ENCODE measurements around the gene AHRR. TPM values are rescaled to one million over a fixed set of nuclear protein-coding genes. Genes with fewer than 3 reads are reported as not detected.

Gene AHRR
- total and polyA plus RNA-seq, 10 of the 15 experiments (the other 5 are each of a cell fraction or from before 2014, with no cell fraction given), result 0.90 to 35.2 (median 19.2) TPM

- 18% methylated on average over 8 of the region's 8 CpGs for WGBS (ENCODE audit: insufficient coverage, insufficient replicate concordance, low lambda C conversion rate, missing lambda C conversion rate)
- BruUV-seq (replicated peaks), result no TSS peak
- H3K4me1 ChIP-seq (ENCODE audit: control insufficient read depth, insufficient read depth, low read length), result peaks cover 41% of the 10 kb centered on the region
- ChIA-PET RAD21 (ENCODE audit: unreplicated experiment) (interaction anchor here (1.4 kb wide), 1 partner anchor 61 kb away, joined by 5 read pairs; no protein-coding TSS in a partner anchor), CTCF (interaction anchor here (0.7 to 1.3 kb wide), 2 partner anchors 50 to 52 kb away, joined by 3 read pairs; no protein-coding TSS in a partner anchor), SMC1A (ENCODE audit: uncharacterized antibody, unreplicated experiment) (interaction anchor here (0.8 to 2.5 kb wide), 6 partner anchors 9 to 46 kb away, joined by 3 to 8 read pairs (median 5); no protein-coding TSS in a partner anchor), POLR2A (interaction anchor here (0.7 to 2.0 kb wide), 3 partner anchors 8 to 17 kb away, joined by 3 to 12 read pairs (median 3); no protein-coding TSS in a partner anchor)
- H3K9me3 ChIP-seq (replicated peaks; ENCODE audit: control insufficient read depth, insufficient read depth, low read length), result peaks cover 18% of the 10 kb centered on the region
- intact Hi-C loops (cut with micrococcal nuclease; ENCODE audit: unreplicated experiment), result no loop called here
- in situ Hi-C loops (cut with MboI), result no loop called here
- H3K4me2 ChIP-seq (ENCODE audit: control insufficient read depth, insufficient read depth), result no peak overlapping the region; the same call in 1 of the 2 replicates
- FAIRE-seq (no peak), ATAC-seq (peak; percentile 42), DNase-seq (ENCODE audit: low read depth, low spot score) (no peak)
- peaks cover 13 to 32% of the 10 kb centered on the region in 2 experiments for H3K36me3 ChIP-seq (ENCODE audit: control insufficient read depth in 2 of 2, insufficient read depth in 2 of 2, low read length in 1 of 2)
- peaks cover 35% of the 10 kb centered on the region for H3K79me2 ChIP-seq (ENCODE audit: control insufficient read depth, insufficient read depth, low read length)
- H3K27ac ChIP-seq (ENCODE audit: control insufficient read depth, insufficient read depth), result peak overlapping the region; percentile 72
- no peaks in the 10 kb centered on the region for H4K20me1 ChIP-seq (ENCODE audit: control insufficient read depth, insufficient read depth)
- peak overlapping the region; percentile 43 for H3K9ac ChIP-seq (ENCODE audit: control insufficient read depth, insufficient read depth, low read length)
- no peak overlapping the region for H2AFZ ChIP-seq (ENCODE audit: control insufficient read depth, low read depth, low read length)
- H3K27me3 ChIP-seq (replicated peaks in 1 of 2; ENCODE audit: control insufficient read depth in 2 of 2, insufficient read depth in 2 of 2, low read length in 1 of 2), result no peaks in the 10 kb centered on the region
- TF ChIP-seq SIN3A (IDR thresholded peaks at IDR 0.05; ENCODE audit: low read depth, low read length), result no peak
- TF ChIP-seq TCF12 (IDR thresholded peaks at IDR 0.05; ENCODE audit: low read depth, low read length), result 0 out of 2 replicates have a peak, but pooled peaks have one; percentile 12
- TF ChIP-seq ZBTB4 (CRISPR knock-in tag; IDR thresholded peaks at IDR 0.05), result no peak
- no peak for TF ChIP-seq STAT1 (conservative IDR thresholded peaks at IDR 0.05)
- no peak for TF ChIP-seq CHD2 (IDR thresholded peaks at IDR 0.05; ENCODE audit: borderline replicate concordance, low read depth, low read length)
- TF ChIP-seq PAX5 (IDR thresholded peaks at IDR 0.05; ENCODE audit: borderline replicate concordance, low read depth, low read length), result no peak
- no peak for TF ChIP-seq CHD1 (IDR thresholded peaks at IDR 0.05; ENCODE audit: low read depth, low read length)
- TF ChIP-seq ZNF687 (IDR thresholded peaks at IDR 0.05), result 0 out of 2 replicates have a peak, but pooled peaks have one; percentile 17
- TF ChIP-seq RCOR1 (conservative IDR thresholded peaks at IDR 0.05; ENCODE audit: low read depth, low read length), result no peak
- no peak for TF ChIP-seq RFX5 (IDR thresholded peaks at IDR 0.05; ENCODE audit: low read depth, low read length)
- no peak for TF ChIP-seq MYC (IDR thresholded peaks at IDR 0.05; ENCODE audit: insufficient read depth, insufficient read length, insufficient replicate concordance, low read length, severe bottlenecking)
- no peak for TF ChIP-seq PML (IDR thresholded peaks at IDR 0.05; ENCODE audit: low read length)
- no peak overlapping the region for H3K4me3 ChIP-seq
Observed at GRCh38 chr5:378301-378891, 56.9 kb downstream of the AHRR start.

Measured in GM12878 (cell line).